ENCODE measurements around the gene BBS2. TPM values are rescaled to one million over a fixed set of nuclear protein-coding genes. Genes with fewer than 3 reads are reported as not detected.

BBS2 gene
- total and polyA plus RNA-seq, 2 of the 13 experiments (the other 11 are each of a cell fraction or from before 2014, with no cell fraction given), result 59.7 to 68.3 TPM

DNA sequence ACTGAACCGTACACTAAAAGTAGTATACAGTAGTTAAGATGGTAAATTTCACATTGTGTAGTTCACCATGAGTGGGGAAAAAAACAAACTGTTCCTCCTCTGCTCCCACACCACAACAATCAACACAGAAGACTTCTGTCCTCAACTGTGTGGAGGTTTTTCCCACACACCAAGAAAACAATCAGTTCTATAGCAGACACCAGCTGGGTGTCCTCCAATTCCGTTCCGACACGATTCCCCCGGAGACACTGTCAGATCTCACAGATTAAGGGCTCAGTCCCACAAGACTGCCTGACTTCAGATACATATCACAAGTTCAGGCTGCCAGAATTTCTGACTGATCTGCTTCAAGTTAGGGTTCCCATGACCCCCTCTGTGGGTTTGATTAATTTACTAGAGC is 31.8 kb downstream of the BBS2 start:
- H3K79me2 ChIP-seq (ENCODE audit: insufficient read depth, low read length), result no peaks in the 10 kb centered on the region
- intact Hi-C loops (cut with micrococcal nuclease; ENCODE audit: unreplicated experiment) (no loop called here), in situ Hi-C loops (cut with HindIII; ENCODE audit: extremely low pct_ligation_motif_present, low pct_unique_long_range_greater_than_20kb) (no loop called here)
- TF ChIP-seq TGIF2 (CRISPR knock-in tag; IDR thresholded peaks at IDR 0.05) (no peak), ZNF326 (CRISPR knock-in tag; IDR thresholded peaks at IDR 0.05; ENCODE audit: borderline replicate concordance) (no peak), ZSCAN30 (CRISPR knock-in tag; IDR thresholded peaks at IDR 0.05) (no peak), TEAD3 (CRISPR knock-in tag; optimal IDR thresholded peaks at IDR 0.05; ENCODE audit: borderline replicate concordance) (no peak), ZFP36L2 (CRISPR knock-in tag; IDR thresholded peaks at IDR 0.05) (no peak), ZFYVE20 (CRISPR knock-in tag; IDR thresholded peaks at IDR 0.05; ENCODE audit: borderline replicate concordance, low read depth) (no peak), TEAD2 (CRISPR knock-in tag; IDR thresholded peaks at IDR 0.05) (no peak), ZFY (CRISPR knock-in tag; IDR thresholded peaks at IDR 0.05) (no peak), ARNT2 (CRISPR knock-in tag; IDR thresholded peaks at IDR 0.05; ENCODE audit: low read depth) (no peak)
- TF ChIP-seq, protein P1, sequence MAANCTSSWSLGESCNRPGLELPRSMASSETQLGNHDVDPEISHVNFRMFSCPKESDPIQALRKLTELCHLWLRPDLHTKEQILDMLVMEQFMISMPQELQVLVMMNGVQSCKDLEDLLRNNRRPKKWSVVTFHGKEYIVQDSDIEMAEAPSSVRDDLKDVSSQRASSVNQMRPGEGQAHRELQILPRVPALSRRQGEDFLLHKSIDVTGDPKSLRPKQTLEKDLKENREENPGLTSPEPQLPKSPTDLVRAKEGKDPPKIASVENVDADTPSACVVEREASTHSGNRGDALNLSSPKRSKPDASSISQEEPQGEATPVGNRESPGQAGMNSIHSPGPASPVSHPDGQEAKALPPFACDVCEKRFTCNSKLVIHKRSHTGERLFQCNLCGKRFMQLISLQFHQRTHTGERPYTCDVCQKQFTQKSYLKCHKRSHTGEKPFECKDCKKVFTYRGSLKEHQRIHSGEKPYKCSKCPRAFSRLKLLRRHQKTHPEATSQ (CRISPR knock-in tag; IDR thresholded peaks at IDR 0.05; ENCODE audit: borderline replicate concordance), result no peak
- peaks cover 5 to 10% of the 10 kb centered on the region in 2 experiments for H3K36me3 ChIP-seq (replicated peaks in 1 of 2; ENCODE audit: control insufficient read depth in 1 of 2, insufficient read depth in 2 of 2, low read length in 2 of 2)
- no peaks in the 10 kb centered on the region for H4K20me1 ChIP-seq (ENCODE audit: insufficient read depth, low read length)
- no peak overlapping the region for H2AFZ ChIP-seq (ENCODE audit: low read length)
- H3K4me2 ChIP-seq (ENCODE audit: low read depth, low read length), result no peak overlapping the region
- no peak overlapping the region for H3K27ac ChIP-seq (ENCODE audit: extremely low read length, insufficient read depth, low read length)
- no peaks in the 10 kb centered on the region for H3K27me3 ChIP-seq (ENCODE audit: control insufficient read depth in 1 of 2, insufficient read depth in 2 of 2, low read length in 2 of 2)
- H3K4me3 ChIP-seq (replicated peaks in 1 of 3; ENCODE audit: insufficient read depth in 1 of 3, low read depth in 2 of 3, low read length in 3 of 3), result no peak overlapping the region
- peaks cover 4% of the 10 kb centered on the region for H3K4me1 ChIP-seq (ENCODE audit: insufficient read depth, low read length)
- 90% methylated on average over 5 of the region's 5 CpGs for WGBS (ENCODE audit: low lambda C conversion rate)
- CTCF ChIA-PET (ENCODE audit: low intra/inter-chr PET ratio, low total read pairs), result no interaction called here
- DNase-seq (ENCODE audit: low spot score), result no peak
- POLR2A ChIA-PET, result no interaction called here
- ATAC-seq, result no peak
- no peak overlapping the region for H3K9ac ChIP-seq (ENCODE audit: insufficient read depth, low read depth, low read length)
- BruUV-seq (replicated peaks), result no TSS peak
- FAIRE-seq, result no peak
- no peaks in the 10 kb centered on the region for H3K9me3 ChIP-seq (ENCODE audit: low read length)

Data from HepG2 (cell line).